Endothelial cell (in vitro differentiated cells): ENCODE results near the gene PLA2G15. TPM values are rescaled to one million over a fixed set of nuclear protein-coding genes. Genes with fewer than 3 reads are reported as not detected.

Experiments used
- DNase-seq: peaks from one replicate; pipeline ENCODE4 v3.0.0; 2021; ENCODE audit warnings: low spot score
- H3K27ac Mint-ChIP-seq: one replicate; pipeline ENCODE4 v1.8.0; 2021; ENCODE audit warnings: mixed read lengths, inconsistent platforms; ENCODE audit not compliant: unreplicated experiment
- H3K27me3 Mint-ChIP-seq: one replicate; pipeline ENCODE4 v1.8.0; 2021; ENCODE audit warnings: mild to moderate bottlenecking, moderate library complexity, mixed read lengths, inconsistent platforms; ENCODE audit not compliant: unreplicated experiment
- H3K36me3 Mint-ChIP-seq: one replicate; pipeline ENCODE4 v1.8.0; 2021; ENCODE audit warnings: mild to moderate bottlenecking, low read depth, mixed read lengths, inconsistent platforms; ENCODE audit not compliant: unreplicated experiment
- H3K4me1 Mint-ChIP-seq: one replicate; pipeline ENCODE4 v1.8.0; 2021; ENCODE audit warnings: mild to moderate bottlenecking, mixed read lengths, inconsistent platforms; ENCODE audit not compliant: unreplicated experiment
- H3K4me3 Mint-ChIP-seq: one replicate; pipeline ENCODE4 v1.8.0; 2021; ENCODE audit warnings: mild to moderate bottlenecking, mixed read lengths, inconsistent platforms; ENCODE audit not compliant: unreplicated experiment
- H3K9me3 Mint-ChIP-seq: one replicate; pipeline ENCODE4 v1.8.0; 2021; ENCODE audit warnings: mixed read lengths, inconsistent platforms; ENCODE audit not compliant: unreplicated experiment
- total RNA-seq: library from RNA; stranded (reverse); fragmentation: NEBNext Ultra II Directional; extraction: Animal tissue kit (Norgen Biotek cat#: 25700); gene quantifications from one replicate; pipeline ENCODE4 v1.2.1, GENCODE V29; 2021; ENCODE audit not compliant: unreplicated experiment
- TF ChIP-seq, protein P1 (sequence below): fragments of 200-600 bp; sonication (generic); IDR thresholded peaks from one replicate; pipeline ENCODE4 v1.5.0; 2021; ENCODE audit warnings: antibody characterized with exemption; ENCODE audit not compliant: unreplicated experiment

Gene PLA2G15
- total RNA-seq, 1 donor from 2014 or later: 14.9 TPM

DNA sequence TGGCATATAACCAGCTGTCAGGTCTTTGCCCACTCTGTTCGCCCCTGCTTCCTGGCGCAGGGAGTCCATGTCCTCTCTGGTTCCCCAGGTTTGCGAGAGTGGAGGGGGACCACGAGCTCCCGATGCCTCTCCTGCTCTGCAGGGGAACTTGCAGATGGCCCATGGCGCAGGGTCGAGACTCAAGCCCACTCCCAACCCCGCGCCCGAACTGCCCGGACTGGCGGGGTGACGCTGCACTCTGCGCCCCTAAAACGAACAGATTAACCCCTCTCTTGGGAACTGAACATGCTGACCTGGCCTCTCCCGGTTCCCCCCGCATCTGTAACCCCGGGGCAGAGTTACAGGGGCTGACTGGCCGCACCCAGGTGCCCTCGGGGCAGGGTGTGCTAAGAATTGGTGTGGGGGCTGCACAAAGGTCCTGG, 681 bp upstream of the PLA2G15 start:
- H3K27ac Mint-ChIP-seq: no peak overlapping the region

DNA sequence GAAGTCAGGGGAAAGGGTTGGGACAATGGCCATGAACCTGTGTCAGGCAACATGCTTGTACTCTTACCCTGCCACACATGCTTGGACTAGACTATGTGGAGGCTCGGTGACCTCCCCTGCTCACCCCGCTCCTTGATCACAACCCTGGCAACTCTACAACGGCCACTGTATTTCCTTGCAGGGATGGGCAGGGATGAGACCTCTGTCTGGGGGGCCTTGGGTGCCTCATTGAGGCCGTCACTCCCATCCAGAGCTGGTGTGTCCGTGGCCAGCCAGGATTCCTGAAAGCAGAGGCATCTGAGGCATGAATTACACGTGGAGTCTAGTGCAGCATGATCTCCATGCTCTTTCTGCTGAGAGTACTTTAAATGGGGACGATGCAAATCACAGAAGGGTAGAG, 948 bp downstream of the PLA2G15 start:
- peaks cover 17% of the 10 kb centered on the region for H3K27me3 Mint-ChIP-seq
- peaks cover 14% of the 10 kb centered on the region for H3K36me3 Mint-ChIP-seq
- H3K9me3 Mint-ChIP-seq: no peaks in the 10 kb centered on the region
- peak overlapping the region; percentile 98 for H3K4me3 Mint-ChIP-seq
- peaks cover 11% of the 10 kb centered on the region for H3K4me1 Mint-ChIP-seq
- H3K27ac Mint-ChIP-seq: no peak overlapping the region
- TF ChIP-seq, protein P1, sequence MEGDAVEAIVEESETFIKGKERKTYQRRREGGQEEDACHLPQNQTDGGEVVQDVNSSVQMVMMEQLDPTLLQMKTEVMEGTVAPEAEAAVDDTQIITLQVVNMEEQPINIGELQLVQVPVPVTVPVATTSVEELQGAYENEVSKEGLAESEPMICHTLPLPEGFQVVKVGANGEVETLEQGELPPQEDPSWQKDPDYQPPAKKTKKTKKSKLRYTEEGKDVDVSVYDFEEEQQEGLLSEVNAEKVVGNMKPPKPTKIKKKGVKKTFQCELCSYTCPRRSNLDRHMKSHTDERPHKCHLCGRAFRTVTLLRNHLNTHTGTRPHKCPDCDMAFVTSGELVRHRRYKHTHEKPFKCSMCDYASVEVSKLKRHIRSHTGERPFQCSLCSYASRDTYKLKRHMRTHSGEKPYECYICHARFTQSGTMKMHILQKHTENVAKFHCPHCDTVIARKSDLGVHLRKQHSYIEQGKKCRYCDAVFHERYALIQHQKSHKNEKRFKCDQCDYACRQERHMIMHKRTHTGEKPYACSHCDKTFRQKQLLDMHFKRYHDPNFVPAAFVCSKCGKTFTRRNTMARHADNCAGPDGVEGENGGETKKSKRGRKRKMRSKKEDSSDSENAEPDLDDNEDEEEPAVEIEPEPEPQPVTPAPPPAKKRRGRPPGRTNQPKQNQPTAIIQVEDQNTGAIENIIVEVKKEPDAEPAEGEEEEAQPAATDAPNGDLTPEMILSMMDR: no peak
- DNase-seq: no peak

More for the DNA sequence above, 681 bp upstream of the PLA2G15 start:
- H3K4me1 Mint-ChIP-seq: peaks cover 11% of the 10 kb centered on the region
- peaks cover 16% of the 10 kb centered on the region for H3K27me3 Mint-ChIP-seq
- peak overlapping the region; percentile 98 for H3K4me3 Mint-ChIP-seq
- TF ChIP-seq, protein P1: no peak
- no peaks in the 10 kb centered on the region for H3K9me3 Mint-ChIP-seq
- no peak for DNase-seq
- H3K36me3 Mint-ChIP-seq: peaks cover 10% of the 10 kb centered on the region

DNA sequence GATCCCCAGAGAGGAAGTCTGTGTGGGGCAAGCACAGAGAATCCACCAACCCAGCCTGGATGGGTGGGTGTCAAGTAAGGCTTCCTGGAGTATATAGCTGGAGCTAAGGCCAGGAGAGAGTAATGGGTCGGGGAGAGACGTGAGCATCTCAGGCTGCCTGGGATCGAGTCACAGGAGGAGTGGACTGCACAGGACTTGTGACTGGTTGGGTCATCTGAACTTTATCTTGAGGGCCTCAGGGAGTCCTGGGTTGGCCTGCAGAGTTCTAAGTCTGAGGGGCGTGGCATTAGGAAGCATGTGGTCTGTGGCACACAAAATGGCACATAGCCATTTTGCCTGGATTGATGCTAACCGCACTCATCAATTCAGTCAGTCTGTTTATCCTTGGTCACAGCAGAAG, 1.5 kb downstream of the PLA2G15 start:
- TF ChIP-seq, protein P1: no peak
- peaks cover 11% of the 10 kb centered on the region for H3K4me1 Mint-ChIP-seq

DNA sequence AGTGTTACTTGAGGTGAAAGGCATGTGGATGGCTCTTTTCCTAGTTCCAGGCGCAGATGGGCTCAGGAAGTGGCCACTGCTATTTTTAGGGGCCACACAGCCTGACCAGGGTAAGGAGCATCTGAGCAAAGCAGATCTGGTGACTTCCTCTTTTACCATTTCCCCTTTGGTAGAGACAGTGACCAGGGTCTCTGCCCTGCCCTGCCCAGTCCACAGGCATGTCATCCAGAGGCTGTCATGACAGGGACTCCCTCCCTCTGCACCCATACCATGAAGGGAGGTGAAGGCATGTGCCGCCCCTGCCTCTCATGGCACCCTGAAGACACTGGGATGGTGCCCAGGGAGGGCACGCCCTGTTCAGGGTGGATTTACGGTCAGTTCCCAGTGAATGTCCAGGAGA, 2.2 kb downstream of the PLA2G15 start:
- DNase-seq: no peak
- peaks cover 14% of the 10 kb centered on the region for H3K36me3 Mint-ChIP-seq
- peaks cover 17% of the 10 kb centered on the region for H3K27me3 Mint-ChIP-seq
- TF ChIP-seq, protein P1: no peak
- no peaks in the 10 kb centered on the region for H3K9me3 Mint-ChIP-seq
- no peak overlapping the region for H3K27ac Mint-ChIP-seq
- peak overlapping the region; percentile 28 for H3K4me3 Mint-ChIP-seq
- H3K4me1 Mint-ChIP-seq: peaks cover 11% of the 10 kb centered on the region

More for the DNA sequence above, 1.5 kb downstream of the PLA2G15 start:
- Mint-ChIP-seq H3K27me3 (peaks cover 17% of the 10 kb centered on the region), H3K27ac (no peak overlapping the region), H3K9me3 (no peaks in the 10 kb centered on the region), H3K36me3 (peaks cover 14% of the 10 kb centered on the region), H3K4me3 (peak overlapping the region; percentile 98)
- DNase-seq: no peak

DNA sequence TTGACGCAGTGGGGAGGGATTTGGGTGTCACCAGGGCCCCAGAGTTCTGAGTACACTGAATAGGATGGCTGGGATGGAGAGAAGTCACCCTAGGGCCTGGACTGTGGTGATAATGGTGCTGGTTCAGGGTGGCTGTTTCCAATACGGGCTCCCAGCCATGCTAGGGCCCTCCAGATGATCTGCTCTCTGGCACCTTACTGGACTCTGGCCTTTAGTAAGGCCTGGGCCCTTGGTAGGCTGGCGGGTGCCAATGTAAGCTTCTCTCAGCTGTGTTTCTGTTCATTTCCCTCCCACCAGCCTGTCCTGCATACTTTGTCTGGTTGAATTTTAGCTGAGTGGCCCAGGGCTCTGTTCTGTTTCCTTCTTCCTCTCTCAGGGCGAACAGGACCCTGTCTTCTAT, 2.8 kb downstream of the PLA2G15 start:
- Mint-ChIP-seq H3K4me3 (peak overlapping the region; percentile 28), H3K27ac (no peak overlapping the region), H3K4me1 (peaks cover 11% of the 10 kb centered on the region), H3K36me3 (peaks cover 14% of the 10 kb centered on the region), H3K27me3 (peaks cover 14% of the 10 kb centered on the region), H3K9me3 (no peaks in the 10 kb centered on the region)
- DNase-seq: no peak
- TF ChIP-seq, protein P1: no peak
